Natural killer cell (primary cell): ENCODE results near the gene ARHGAP35. TPM values are rescaled to one million over a fixed set of nuclear protein-coding genes. Genes with fewer than 3 reads are reported as not detected.
A peak's percentile ranks its signal among the peaks of the same experiment; 100 is the strongest.

Source experiments
- ATAC-seq, 3 donors: fragments of 150-1000 bp in 2 of 3; fragments of 200-7000 bp in 1 of 3; cut with Tn5 transposase; 1 replicate in 1 of 3; 2 replicates in 2 of 3; pipeline ENCODE4 v1.10.0; 2021; ENCODE audit warnings: mild to moderate bottlenecking in 2 of 3, moderate library complexity in 2 of 3
- DNase-seq, 2 donors: peaks; one replicate each; pipeline versions ENCODE4 v3.0.0 to v3.0.0-alpha.2; 2013 to 2021; ENCODE audit warnings: mixed read lengths in 1 of 2
- H3K27ac ChIP-seq: one replicate; pipeline ENCODE4 v1.5.1; 2013; ENCODE audit warnings: mild to moderate bottlenecking, low read length
- H3K27me3 ChIP-seq: one replicate; pipeline ENCODE4 v1.6.1; 2013; ENCODE audit warnings: low read length; ENCODE audit not compliant: control insufficient read depth, insufficient read depth
- H3K36me3 ChIP-seq: one replicate; pipeline ENCODE4 v1.6.1; 2013; ENCODE audit warnings: low read length; ENCODE audit not compliant: control insufficient read depth, insufficient read depth
- H3K4me1 ChIP-seq: one replicate; pipeline ENCODE4 v1.6.1; 2013; ENCODE audit warnings: low read length; ENCODE audit not compliant: control insufficient read depth, insufficient read depth
- H3K4me3 ChIP-seq: one replicate; pipeline ENCODE4 v1.5.1; 2013; ENCODE audit warnings: low read length
- H3K9me3 ChIP-seq: one replicate; pipeline ENCODE4 v1.6.1; 2013; ENCODE audit warnings: low read length; ENCODE audit not compliant: control insufficient read depth, insufficient read depth
- H3K27ac Mint-ChIP-seq, 2 donors: one replicate each; pipeline ENCODE4 v1.8.0; 2022; ENCODE audit warnings: mild to moderate bottlenecking in 2 of 2, mixed read lengths in 2 of 2, moderate library complexity in 1 of 2
- H3K27me3 Mint-ChIP-seq, 2 donors: one replicate each; pipeline ENCODE4 v1.8.0; 2022; ENCODE audit warnings: low read depth in 2 of 2, mixed read lengths in 2 of 2
- H3K36me3 Mint-ChIP-seq: one replicate; pipeline ENCODE4 v1.8.0; 2022; ENCODE audit warnings: mixed read lengths
- H3K4me1 Mint-ChIP-seq, 2 donors: one replicate each; pipeline ENCODE4 v1.8.0; 2022; ENCODE audit warnings: mixed read lengths in 2 of 2
- H3K4me3 Mint-ChIP-seq: one replicate; pipeline ENCODE4 v1.8.0; 2022; ENCODE audit warnings: mild to moderate bottlenecking, moderate library complexity, mixed read lengths
- H3K9me3 Mint-ChIP-seq, 2 donors: one replicate each; pipeline ENCODE4 v1.8.0; 2022; ENCODE audit warnings: mixed read lengths in 2 of 2
- WGBS: methylation state at CpG from one replicate; pipeline ENCODE4 v1.1.7; 2013; ENCODE audit warnings: missing lambda C conversion rate; ENCODE audit not compliant: insufficient coverage; 5-methylcytosine and 5-hydroxymethylcytosine counted together
- intact Hi-C: fragments of 100-400 bp; cut with micrococcal nuclease; formaldehyde crosslinking; loops from one replicate; pipeline ENCODE4 v1.14.2; 2022
- total RNA-seq, 4 donors: library from RNA; stranded (reverse); fragments of 120-200 nt in 1 of 4; gene quantifications; one replicate each; pipeline versions ENCODE4 v1.2.3 to v1.2.4, GENCODE V29; 2013 to 2022
- TF ChIP-seq, protein P1 (sequence below): fragments of 200-600 bp; IDR thresholded peaks from one replicate; pipeline ENCODE4 v1.8.0; 2022; ENCODE audit warnings: antibody characterized with exemption

ARHGAP35 gene
- total RNA-seq, 3 donors from 2014 or later (not counting 1 experiment from before 2014, with no cell fraction given): 40.2 to 66.2 (median 48.5) TPM

DNA sequence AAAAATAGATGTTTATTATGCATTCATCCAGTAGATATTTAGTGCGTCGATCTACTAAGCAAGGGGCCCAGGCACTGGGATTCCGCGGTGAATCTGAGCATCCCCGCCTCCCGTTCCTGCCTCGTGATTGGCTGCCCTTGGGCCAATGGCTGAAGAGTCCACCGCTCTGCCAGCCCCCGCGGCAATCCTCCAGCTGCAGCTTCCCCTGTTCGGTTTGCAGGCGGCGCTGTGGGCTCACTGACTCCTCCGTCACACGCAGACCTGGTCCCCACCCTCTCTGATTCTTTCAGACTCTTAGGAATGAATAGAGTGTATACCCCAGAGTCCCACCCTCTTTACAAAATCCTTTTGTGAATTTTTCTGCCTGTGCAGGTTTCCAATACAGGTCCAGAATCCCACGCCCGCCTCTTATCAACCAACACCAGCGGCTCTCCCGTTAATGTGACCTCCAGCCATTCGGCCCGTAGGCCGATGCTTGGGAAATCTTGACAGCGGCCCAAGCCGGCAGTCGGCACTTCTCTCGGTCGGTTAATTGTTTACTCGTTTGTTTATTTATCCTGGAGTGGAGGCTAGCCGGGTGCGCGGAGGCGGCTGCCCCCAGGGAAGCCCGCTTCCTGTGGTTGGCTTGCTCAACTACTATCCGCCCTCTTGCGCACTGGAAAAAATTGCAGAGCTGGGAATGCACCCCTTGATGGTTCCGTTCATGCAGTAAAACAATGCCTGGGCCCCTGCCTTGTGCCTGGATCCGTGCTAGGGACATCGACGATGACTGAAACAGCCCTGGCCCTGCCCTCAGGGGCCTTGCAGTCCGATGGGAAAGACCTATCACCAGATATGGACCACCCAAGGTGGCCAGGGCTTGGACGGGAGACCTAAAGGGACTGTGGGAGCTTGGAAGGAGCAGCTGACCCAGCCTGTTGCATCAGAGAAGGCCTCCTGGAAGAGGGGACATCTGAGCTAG is 4.5 kb upstream of the ARHGAP35 start:
- Histone ChIP-seq H3K36me3 (no peaks in the 10 kb centered on the region), H3K4me3 (peak overlapping the region; percentile 25), H3K27me3 (no peaks in the 10 kb centered on the region), H3K27ac (no peak overlapping the region), H3K9me3 (no peaks in the 10 kb centered on the region), H3K4me1 (peaks cover 20% of the 10 kb centered on the region)
- intact Hi-C loops: loop anchor here (1.0 to 10.0 kb wide), 2 partner anchors 135 to 418 kb away; partner anchors contain the start of gene INAFM1
- ATAC-seq: peak; percentile 67 to 79 (median 68)
- H3K4me3 Mint-ChIP-seq: peak overlapping the region; percentile 79
- WGBS: 14% methylated on average over 41 of the region's 41 CpGs
- DNase-seq: peak; percentile 82 to 96
- no peaks in the 10 kb centered on the region for H3K36me3 Mint-ChIP-seq
- H3K4me1 Mint-ChIP-seq: peaks cover 12 to 19% of the 10 kb centered on the region in 2 donors
- peak overlapping the region; percentile 63 to 77 for H3K27ac Mint-ChIP-seq
- H3K9me3 Mint-ChIP-seq: no peaks in the 10 kb centered on the region
- H3K27me3 Mint-ChIP-seq: no peaks in the 10 kb centered on the region
- TF ChIP-seq, protein P1, sequence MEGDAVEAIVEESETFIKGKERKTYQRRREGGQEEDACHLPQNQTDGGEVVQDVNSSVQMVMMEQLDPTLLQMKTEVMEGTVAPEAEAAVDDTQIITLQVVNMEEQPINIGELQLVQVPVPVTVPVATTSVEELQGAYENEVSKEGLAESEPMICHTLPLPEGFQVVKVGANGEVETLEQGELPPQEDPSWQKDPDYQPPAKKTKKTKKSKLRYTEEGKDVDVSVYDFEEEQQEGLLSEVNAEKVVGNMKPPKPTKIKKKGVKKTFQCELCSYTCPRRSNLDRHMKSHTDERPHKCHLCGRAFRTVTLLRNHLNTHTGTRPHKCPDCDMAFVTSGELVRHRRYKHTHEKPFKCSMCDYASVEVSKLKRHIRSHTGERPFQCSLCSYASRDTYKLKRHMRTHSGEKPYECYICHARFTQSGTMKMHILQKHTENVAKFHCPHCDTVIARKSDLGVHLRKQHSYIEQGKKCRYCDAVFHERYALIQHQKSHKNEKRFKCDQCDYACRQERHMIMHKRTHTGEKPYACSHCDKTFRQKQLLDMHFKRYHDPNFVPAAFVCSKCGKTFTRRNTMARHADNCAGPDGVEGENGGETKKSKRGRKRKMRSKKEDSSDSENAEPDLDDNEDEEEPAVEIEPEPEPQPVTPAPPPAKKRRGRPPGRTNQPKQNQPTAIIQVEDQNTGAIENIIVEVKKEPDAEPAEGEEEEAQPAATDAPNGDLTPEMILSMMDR: peak; percentile 70

- H3K27me3 ChIP-seq: no peaks in the 10 kb centered on the region
- intact Hi-C loops: loop anchor here (1.0 to 10.0 kb wide), 3 partner anchors 118 to 415 kb away; partner anchors contain the start of genes INAFM1 and ZC3H4
- H3K9me3 ChIP-seq: no peaks in the 10 kb centered on the region
- peak overlapping the region; percentile 83 for H3K4me3 ChIP-seq
- no peaks in the 10 kb centered on the region for H3K36me3 ChIP-seq
- H3K9me3 Mint-ChIP-seq: no peaks in the 10 kb centered on the region
- H3K4me1 Mint-ChIP-seq: peaks cover 12 to 19% of the 10 kb centered on the region in 2 donors
- ATAC-seq: no peak
- no peaks in the 10 kb centered on the region for H3K36me3 Mint-ChIP-seq
- 30% methylated on average over 18 of the region's 18 CpGs for WGBS
- peaks cover 47% of the 10 kb centered on the region for H3K4me1 ChIP-seq
- TF ChIP-seq, protein P1: no peak
- H3K4me3 Mint-ChIP-seq: peak overlapping the region; percentile 89
- peak overlapping the region; percentile 91 to 94 for H3K27ac Mint-ChIP-seq
- no peak for DNase-seq
- H3K27ac ChIP-seq: no peak overlapping the region
- H3K27me3 Mint-ChIP-seq: no peaks in the 10 kb centered on the region
These were observed 1.1 kb upstream of the ARHGAP35 start for GRCh38 chr19:46859637-46860124.

DNA sequence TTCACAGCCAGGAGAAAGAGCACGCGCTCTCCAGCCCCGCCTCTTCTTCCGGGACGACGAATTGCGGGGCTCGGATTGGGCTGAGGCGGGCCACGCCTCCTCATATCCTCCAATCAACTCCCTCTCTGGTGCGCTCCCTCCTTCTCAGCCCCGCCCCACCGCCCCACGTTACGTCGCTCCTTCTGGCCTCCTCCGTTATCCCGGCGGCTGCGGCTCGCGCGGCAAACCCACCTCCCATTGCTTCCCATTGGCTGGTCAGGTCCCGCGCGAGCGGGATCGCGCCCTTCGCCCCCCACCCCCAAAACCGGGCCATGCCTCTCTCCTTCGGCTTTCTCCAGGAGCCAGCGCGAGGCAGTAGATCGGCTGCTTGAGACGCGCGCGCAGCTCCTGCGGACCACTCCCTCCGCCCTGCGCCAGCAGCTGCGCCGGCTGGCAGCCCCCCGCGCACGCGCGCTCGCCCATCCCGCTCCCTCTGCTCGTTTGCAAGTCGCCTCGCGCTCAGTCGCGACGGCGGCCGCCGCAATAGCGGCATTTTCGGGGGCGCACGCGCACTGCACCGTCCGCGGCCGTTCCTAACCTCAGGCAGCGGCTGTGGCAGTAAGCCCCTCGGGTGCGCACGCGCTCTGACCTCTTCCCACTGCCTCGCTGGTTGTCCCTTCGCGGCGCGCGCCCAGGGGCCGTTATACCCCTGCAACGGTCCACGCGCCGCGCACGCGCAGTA is 512 bp upstream of the ARHGAP35 start:
- Histone ChIP-seq H3K27me3 (no peaks in the 10 kb centered on the region), H3K27ac (peak overlapping the region; percentile 84), H3K4me3 (peak overlapping the region; percentile 83), H3K9me3 (no peaks in the 10 kb centered on the region), H3K36me3 (no peaks in the 10 kb centered on the region), H3K4me1 (peaks cover 47% of the 10 kb centered on the region)
- H3K36me3 Mint-ChIP-seq: no peaks in the 10 kb centered on the region
- ATAC-seq (peak; percentile 82 to 94 (median 82)), DNase-seq (peak; percentile 92 to 98)
- TF ChIP-seq, protein P1: no peak
- H3K4me1 Mint-ChIP-seq: peaks cover 12 to 19% of the 10 kb centered on the region in 2 donors
- H3K9me3 Mint-ChIP-seq: no peaks in the 10 kb centered on the region
- WGBS: under 1% methylated on average over 87 of the region's 89 CpGs
- intact Hi-C loops: loop anchor here (1.0 to 5.0 kb wide), 2 partner anchors 117 to 253 kb away; partner anchors contain the start of gene ZC3H4
- H3K27ac Mint-ChIP-seq: peak overlapping the region; percentile 91 to 94
- H3K27me3 Mint-ChIP-seq: no peaks in the 10 kb centered on the region
- peak overlapping the region; percentile 89 for H3K4me3 Mint-ChIP-seq
